Measurements from ENCODE around the gene ADCYAP1. TPM values are rescaled to one million over a fixed set of nuclear protein-coding genes. Genes with fewer than 3 reads are reported as not detected.

ADCYAP1 gene
- polyA plus RNA-seq, 2 of the 4 experiments (the other 2 are of a cell fraction): not detected

GRCh38 chr18:905307-905947 is 756 bp downstream of the ADCYAP1 start:
- ATAC-seq (no peak), DNase-seq (ENCODE audit: low read depth in 1 of 2, low spot score in 1 of 2) (no peak), FAIRE-seq (no peak)
- Histone ChIP-seq H3K27ac (no peak overlapping the region), H3K9me3 (no peaks in the 10 kb centered on the region), H3K4me2 (no peak overlapping the region), H3K4me3 (no peak overlapping the region), H3K4me1 (peaks cover 9% of the 10 kb centered on the region; the same call in 1 of the 3 replicates)
- TF ChIP-seq PBX3 (IDR thresholded peaks at IDR 0.05): no peak
- TF ChIP-seq SREBF2 (IDR thresholded peaks at IDR 0.05): no peak
- no peak for TF ChIP-seq NR3C1 (IDR thresholded peaks at IDR 0.05)
- no peak for TF ChIP-seq E2F6 (IDR thresholded peaks at IDR 0.05; ENCODE audit: borderline replicate concordance, low read depth)
- TF ChIP-seq FOSL2 (IDR thresholded peaks at IDR 0.05): no peak
- TF ChIP-seq FOSL2 (CRISPR knock-in tag; IDR thresholded peaks at IDR 0.05): no peak
- TF ChIP-seq EHMT2 (IDR thresholded peaks at IDR 0.05; ENCODE audit: low read depth): no peak
- no peak for TF ChIP-seq CEBPB (IDR thresholded peaks at IDR 0.05)
- TF ChIP-seq REST (IDR thresholded peaks at IDR 0.05): no peak
- no peak for TF ChIP-seq MYC (IDR thresholded peaks at IDR 0.05; ENCODE audit: borderline replicate concordance, low read length)
- TF ChIP-seq KDM5A (IDR thresholded peaks at IDR 0.05): no peak
- POLR2A ChIA-PET: no interaction called here
- CTCF ChIA-PET: interaction anchor here (1.7 kb wide), 1 partner anchor 56 kb away, joined by 5 read pairs; no protein-coding TSS in a partner anchor
- 57% methylated on average over 8 of the region's 33 CpGs for WGBS (ENCODE audit: missing lambda C conversion rate)

- POLR2A ChIA-PET: no interaction called here
- Histone ChIP-seq H3K4me2 (no peak overlapping the region), H3K4me1 (peaks cover 9% of the 10 kb centered on the region; the same call in 1 of the 3 replicates), H3K4me3 (no peak overlapping the region), H3K27ac (no peak overlapping the region), H3K9me3 (no peaks in the 10 kb centered on the region)
- ATAC-seq (no peak), DNase-seq (ENCODE audit: low read depth in 1 of 2, low spot score in 1 of 2) (no peak), FAIRE-seq (no peak)
- CTCF ChIA-PET: interaction anchor here (1.7 kb wide), 1 partner anchor 56 kb away, joined by 5 read pairs; no protein-coding TSS in a partner anchor
- 9% methylated on average over 19 of the region's 26 CpGs for WGBS (ENCODE audit: missing lambda C conversion rate)
- TF ChIP-seq EP300 (IDR thresholded peaks at IDR 0.05) (no peak), ZFP36 (IDR thresholded peaks at IDR 0.05; ENCODE audit: borderline replicate concordance, partially characterized antibody) (no peak), E2F6 (IDR thresholded peaks at IDR 0.05; ENCODE audit: borderline replicate concordance, low read depth) (no peak), PHF8 (IDR thresholded peaks at IDR 0.05; ENCODE audit: borderline replicate concordance, low read depth) (no peak), CEBPB (IDR thresholded peaks at IDR 0.05) (no peak), FOXS1 (CRISPR knock-in tag; IDR thresholded peaks at IDR 0.05) (no peak), EHMT2 (IDR thresholded peaks at IDR 0.05; ENCODE audit: low read depth) (no peak), RNF2 (IDR thresholded peaks at IDR 0.05; ENCODE audit: borderline replicate concordance, low read depth) (no peak), KDM1A (IDR thresholded peaks at IDR 0.05; ENCODE audit: low read depth) (no peak), MAFK (IDR thresholded peaks at IDR 0.05; ENCODE audit: partially characterized antibody) (no peak)
Observed at GRCh38 chr18:905948-906415, 1.3 kb downstream of the ADCYAP1 start.

Data from A549 (cell line).